HepG2 (cell line): Measurements from ENCODE around the gene SPSB1. TPM values are rescaled to one million over a fixed set of nuclear protein-coding genes. Genes with fewer than 3 reads are reported as not detected.

Source experiments
- GLI4 ChIP-seq: sonication (generic); formaldehyde crosslinking; IDR thresholded peaks from 2 replicates; pipeline ENCODE4 v1.5.1; 2020; ENCODE audit warnings: missing genetic modification reagents, mild to moderate bottlenecking, moderate library complexity, borderline replicate concordance
- NFE2L2 ChIP-seq: fragments of 150-350 bp; IDR thresholded peaks from 2 replicates; pipeline ENCODE4 v1.6.1; 2014; ENCODE audit warnings: low read length
- YEATS4 ChIP-seq: sonication (generic); formaldehyde crosslinking; IDR thresholded peaks from 2 replicates; pipeline ENCODE4 v1.4.0; 2020; ENCODE audit warnings: missing genetic modification reagents, borderline replicate concordance
- ZNF619 ChIP-seq: sonication (generic); formaldehyde crosslinking; IDR thresholded peaks from 2 replicates; pipeline ENCODE4 v1.4.0; 2020; ENCODE audit warnings: mild to moderate bottlenecking, missing genetic modification reagents
- polyA plus RNA-seq, 8 experiments: library from polyadenylated mRNA; depleted of rRNA in 3 of 8; stranded (reverse) in 7 of 8; unstranded in 1 of 8; fragments of >200 nt; fragmentation: Illumina TruSeq in 4 of 8; extraction: Trizol in 4 of 8; gene quantifications; 2 replicates each; pipeline versions ENCODE4 v1.2.1 to v1.2.3, GENCODE V29; 2011 to 2016; ENCODE audit warnings: low read depth in 4 of 8, missing spikeins in 1 of 8, mixed read lengths in 1 of 8; ENCODE audit not compliant: insufficient read depth in 1 of 8
- total RNA-seq, 5 experiments: library from RNA; depleted of rRNA; stranded (reverse); fragments of >200 nt; fragmentation: Illumina TruSeq; extraction: Trizol; gene quantifications; 2 replicates each; pipeline ENCODE4 v1.2.3, GENCODE V29; 2016; ENCODE audit warnings: low read depth in 1 of 5
- TF ChIP-seq, protein P1 (sequence below): sonication (generic); formaldehyde crosslinking; IDR thresholded peaks from 2 replicates; pipeline ENCODE4 v1.4.0; 2020; ENCODE audit warnings: mild to moderate bottlenecking, missing genetic modification reagents
- TF ChIP-seq, protein P2 (sequence below): sonication (generic); formaldehyde crosslinking; IDR thresholded peaks from 2 replicates; pipeline ENCODE4 v1.4.0; 2020; ENCODE audit warnings: missing genetic modification reagents
- TF ChIP-seq, protein P3 (sequence below): IDR thresholded peaks from 2 replicates; pipeline ENCODE4 v1.6.1; 2016; ENCODE audit warnings: low read depth, missing genetic modification reagents, missing compliant biosample characterization

The SPSB1 gene
- total and polyA plus RNA-seq, 2 of the 13 experiments (the other 11 are each of a cell fraction or from before 2014, with no cell fraction given): 5.0 to 8.0 TPM

DNA sequence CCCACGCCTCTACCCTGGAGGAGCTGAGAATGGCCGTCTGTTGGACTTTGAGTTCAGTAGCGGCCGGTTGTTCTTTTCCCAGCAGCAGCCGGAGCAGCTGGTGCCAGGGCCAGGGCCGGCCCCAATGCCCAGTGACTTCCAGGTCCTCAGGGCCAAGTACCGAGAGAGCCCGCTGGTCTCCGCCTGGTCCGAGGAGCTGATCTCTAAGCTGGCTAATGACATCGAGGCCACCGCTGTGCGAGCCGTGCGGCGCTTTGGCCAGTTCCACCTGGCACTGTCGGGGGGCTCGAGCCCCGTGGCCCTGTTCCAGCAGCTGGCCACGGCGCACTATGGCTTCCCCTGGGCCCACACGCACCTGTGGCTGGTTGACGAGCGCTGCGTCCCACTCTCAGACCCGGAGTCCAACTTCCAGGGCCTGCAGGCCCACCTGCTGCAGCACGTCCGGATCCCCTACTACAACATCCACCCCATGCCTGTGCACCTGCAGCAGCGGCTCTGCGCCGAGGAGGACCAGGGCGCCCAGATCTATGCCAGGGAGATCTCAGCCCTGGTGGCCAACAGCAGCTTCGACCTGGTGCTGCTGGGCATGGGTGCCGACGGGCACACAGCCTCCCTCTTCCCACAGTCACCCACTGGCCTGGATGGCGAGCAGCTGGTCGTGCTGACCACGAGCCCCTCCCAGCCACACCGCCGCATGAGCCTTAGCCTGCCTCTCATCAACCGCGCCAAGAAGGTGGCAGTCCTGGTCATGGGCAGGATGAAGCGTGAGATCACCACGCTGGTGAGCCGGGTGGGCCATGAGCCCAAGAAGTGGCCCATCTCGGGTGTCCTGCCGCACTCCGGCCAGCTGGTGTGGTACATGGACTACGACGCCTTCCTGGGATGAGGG lies 28.5 kb upstream of the SPSB1 start (continued):
- TF ChIP-seq GLI4: no peak
- TF ChIP-seq, protein P1, sequence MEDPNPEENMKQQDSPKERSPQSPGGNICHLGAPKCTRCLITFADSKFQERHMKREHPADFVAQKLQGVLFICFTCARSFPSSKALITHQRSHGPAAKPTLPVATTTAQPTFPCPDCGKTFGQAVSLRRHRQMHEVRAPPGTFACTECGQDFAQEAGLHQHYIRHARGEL (CRISPR knock-in tag): no peak
- TF ChIP-seq, protein P2, sequence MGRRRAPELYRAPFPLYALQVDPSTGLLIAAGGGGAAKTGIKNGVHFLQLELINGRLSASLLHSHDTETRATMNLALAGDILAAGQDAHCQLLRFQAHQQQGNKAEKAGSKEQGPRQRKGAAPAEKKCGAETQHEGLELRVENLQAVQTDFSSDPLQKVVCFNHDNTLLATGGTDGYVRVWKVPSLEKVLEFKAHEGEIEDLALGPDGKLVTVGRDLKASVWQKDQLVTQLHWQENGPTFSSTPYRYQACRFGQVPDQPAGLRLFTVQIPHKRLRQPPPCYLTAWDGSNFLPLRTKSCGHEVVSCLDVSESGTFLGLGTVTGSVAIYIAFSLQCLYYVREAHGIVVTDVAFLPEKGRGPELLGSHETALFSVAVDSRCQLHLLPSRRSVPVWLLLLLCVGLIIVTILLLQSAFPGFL (CRISPR knock-in tag): no peak
- TF ChIP-seq YEATS4 (CRISPR knock-in tag): no peak
- TF ChIP-seq ZNF619: no peak
- no peak for TF ChIP-seq NFE2L2
- TF ChIP-seq, protein P3, sequence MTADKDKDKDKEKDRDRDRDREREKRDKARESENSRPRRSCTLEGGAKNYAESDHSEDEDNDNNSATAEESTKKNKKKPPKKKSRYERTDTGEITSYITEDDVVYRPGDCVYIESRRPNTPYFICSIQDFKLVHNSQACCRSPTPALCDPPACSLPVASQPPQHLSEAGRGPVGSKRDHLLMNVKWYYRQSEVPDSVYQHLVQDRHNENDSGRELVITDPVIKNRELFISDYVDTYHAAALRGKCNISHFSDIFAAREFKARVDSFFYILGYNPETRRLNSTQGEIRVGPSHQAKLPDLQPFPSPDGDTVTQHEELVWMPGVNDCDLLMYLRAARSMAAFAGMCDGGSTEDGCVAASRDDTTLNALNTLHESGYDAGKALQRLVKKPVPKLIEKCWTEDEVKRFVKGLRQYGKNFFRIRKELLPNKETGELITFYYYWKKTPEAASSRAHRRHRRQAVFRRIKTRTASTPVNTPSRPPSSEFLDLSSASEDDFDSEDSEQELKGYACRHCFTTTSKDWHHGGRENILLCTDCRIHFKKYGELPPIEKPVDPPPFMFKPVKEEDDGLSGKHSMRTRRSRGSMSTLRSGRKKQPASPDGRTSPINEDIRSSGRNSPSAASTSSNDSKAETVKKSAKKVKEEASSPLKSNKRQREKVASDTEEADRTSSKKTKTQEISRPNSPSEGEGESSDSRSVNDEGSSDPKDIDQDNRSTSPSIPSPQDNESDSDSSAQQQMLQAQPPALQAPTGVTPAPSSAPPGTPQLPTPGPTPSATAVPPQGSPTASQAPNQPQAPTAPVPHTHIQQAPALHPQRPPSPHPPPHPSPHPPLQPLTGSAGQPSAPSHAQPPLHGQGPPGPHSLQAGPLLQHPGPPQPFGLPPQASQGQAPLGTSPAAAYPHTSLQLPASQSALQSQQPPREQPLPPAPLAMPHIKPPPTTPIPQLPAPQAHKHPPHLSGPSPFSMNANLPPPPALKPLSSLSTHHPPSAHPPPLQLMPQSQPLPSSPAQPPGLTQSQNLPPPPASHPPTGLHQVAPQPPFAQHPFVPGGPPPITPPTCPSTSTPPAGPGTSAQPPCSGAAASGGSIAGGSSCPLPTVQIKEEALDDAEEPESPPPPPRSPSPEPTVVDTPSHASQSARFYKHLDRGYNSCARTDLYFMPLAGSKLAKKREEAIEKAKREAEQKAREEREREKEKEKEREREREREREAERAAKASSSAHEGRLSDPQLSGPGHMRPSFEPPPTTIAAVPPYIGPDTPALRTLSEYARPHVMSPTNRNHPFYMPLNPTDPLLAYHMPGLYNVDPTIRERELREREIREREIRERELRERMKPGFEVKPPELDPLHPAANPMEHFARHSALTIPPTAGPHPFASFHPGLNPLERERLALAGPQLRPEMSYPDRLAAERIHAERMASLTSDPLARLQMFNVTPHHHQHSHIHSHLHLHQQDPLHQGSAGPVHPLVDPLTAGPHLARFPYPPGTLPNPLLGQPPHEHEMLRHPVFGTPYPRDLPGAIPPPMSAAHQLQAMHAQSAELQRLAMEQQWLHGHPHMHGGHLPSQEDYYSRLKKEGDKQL (CRISPR knock-in tag): no peak
